Mesenchymal stem cell (in vitro differentiated cells and primary cell): Measurements from ENCODE around the gene MRPS18B.
A peak's percentile ranks its signal among the peaks of the same experiment; 100 is the strongest.

Source experiments
- DNase-seq: peaks from one replicate; pipeline ENCODE4 v3.0.0-alpha.2; 2013
- H2AFZ ChIP-seq: one replicate; pipeline ENCODE4 v1.6.1; 2013; ENCODE audit warnings: low read depth, mild to moderate bottlenecking, control low read depth, inconsistent platforms, low read length, moderate library complexity
- H2AK5ac ChIP-seq: 2 replicates; pipeline ENCODE4 v1.6.1; 2013; ENCODE audit warnings: low read length, moderate library complexity, mild to moderate bottlenecking, inconsistent platforms; ENCODE audit not compliant: severe bottlenecking
- H2BK120ac ChIP-seq: one replicate; pipeline ENCODE4 v1.6.1; 2013; ENCODE audit warnings: low read depth, mild to moderate bottlenecking, inconsistent platforms, low read length, moderate library complexity
- H2BK12ac ChIP-seq, 2 experiments: one replicate each; pipeline ENCODE4 v1.6.1; 2013; ENCODE audit warnings: inconsistent platforms in 2 of 2, low read length in 2 of 2, mild to moderate bottlenecking in 2 of 2, moderate library complexity in 2 of 2, control low read depth in 1 of 2
- H2BK15ac ChIP-seq: one replicate; pipeline ENCODE4 v1.6.1; 2013; ENCODE audit warnings: mild to moderate bottlenecking, low read depth, inconsistent platforms; ENCODE audit not compliant: poor library complexity, severe bottlenecking
- H2BK5ac ChIP-seq: 2 replicates; pipeline ENCODE4 v1.6.1; 2013; ENCODE audit warnings: low read depth, mild to moderate bottlenecking, low read length, control low read depth, inconsistent platforms; ENCODE audit not compliant: poor library complexity, severe bottlenecking
- H3K14ac ChIP-seq, 2 experiments: one replicate each; pipeline ENCODE4 v1.6.1; 2013; ENCODE audit warnings: inconsistent platforms in 2 of 2, low read length in 2 of 2, control low read depth in 1 of 2, mild to moderate bottlenecking in 1 of 2, moderate library complexity in 1 of 2
- H3K18ac ChIP-seq, 2 experiments: one replicate each; pipeline ENCODE4 v1.6.1; 2013; ENCODE audit warnings: inconsistent platforms in 2 of 2, low read length in 2 of 2, control low read depth in 1 of 2, low read depth in 1 of 2, mild to moderate bottlenecking in 1 of 2
- H3K23ac ChIP-seq, 2 experiments: one replicate each; pipeline ENCODE4 v1.6.1; 2013; ENCODE audit warnings: inconsistent platforms in 2 of 2, low read length in 2 of 2, mild to moderate bottlenecking in 2 of 2, moderate library complexity in 2 of 2, control low read depth in 1 of 2
- H3K27ac ChIP-seq: 2 replicates; pipeline ENCODE4 v1.5.1; 2013; ENCODE audit warnings: mild to moderate bottlenecking, moderate library complexity, low read length, control low read depth, inconsistent platforms; ENCODE audit not compliant: poor library complexity, severe bottlenecking
- H3K27me3 ChIP-seq, 2 experiments: 2 replicates each; pipeline versions ENCODE4 v1.6.1 to v1.7.0; 2013; ENCODE audit warnings: low read length in 2 of 2, mild to moderate bottlenecking in 2 of 2, moderate library complexity in 2 of 2, control low read depth in 1 of 2, inconsistent platforms in 1 of 2; ENCODE audit not compliant: control insufficient read depth in 1 of 2, insufficient read depth in 1 of 2
- H3K36me3 ChIP-seq, 2 experiments: 2 replicates each; pipeline versions ENCODE4 v1.6.1 to v1.7.0; 2013; ENCODE audit warnings: low read length in 2 of 2, control low read depth in 1 of 2, inconsistent platforms in 1 of 2, low read depth in 1 of 2, mild to moderate bottlenecking in 1 of 2; ENCODE audit not compliant: insufficient read depth in 2 of 2, control insufficient read depth in 1 of 2
- H3K4ac ChIP-seq, 2 experiments: one replicate each; pipeline ENCODE4 v1.6.1; 2013; ENCODE audit warnings: inconsistent platforms in 2 of 2, low read length in 2 of 2, mild to moderate bottlenecking in 2 of 2, moderate library complexity in 2 of 2, control low read depth in 1 of 2, low read depth in 1 of 2
- H3K4me1 ChIP-seq: 2 replicates; pipeline ENCODE4 v1.6.1; 2013; ENCODE audit warnings: low read depth, low read length, control low read depth; ENCODE audit not compliant: control insufficient read depth, insufficient read depth
- H3K4me2 ChIP-seq: 2 replicates; pipeline ENCODE4 v1.6.1; 2013; ENCODE audit warnings: low read length, mild to moderate bottlenecking, inconsistent platforms; ENCODE audit not compliant: poor library complexity, severe bottlenecking
- H3K4me3 ChIP-seq, 2 experiments: 2 replicates each; pipeline versions ENCODE4 v1.5.1 to v1.7.0; 2013; ENCODE audit warnings: low read length in 2 of 2, mild to moderate bottlenecking in 2 of 2, control low read depth in 1 of 2, low read depth in 1 of 2; ENCODE audit not compliant: insufficient read depth in 1 of 2
- H3K79me1 ChIP-seq: replicated peaks from 2 replicates; pipeline ENCODE4 v1.6.1; 2013; ENCODE audit warnings: mild to moderate bottlenecking, control low read depth, low read length, inconsistent platforms; ENCODE audit not compliant: poor library complexity, severe bottlenecking
- H3K9ac ChIP-seq: 2 replicates; pipeline ENCODE4 v1.7.0; 2013; ENCODE audit warnings: mild to moderate bottlenecking, low read length, moderate library complexity
- H3K9me3 ChIP-seq: 2 replicates; pipeline ENCODE4 v1.7.0; 2013; ENCODE audit warnings: mild to moderate bottlenecking, low read length; ENCODE audit not compliant: control insufficient read depth
- H4K8ac ChIP-seq: one replicate; pipeline ENCODE4 v1.6.1; 2013; ENCODE audit warnings: inconsistent platforms, mild to moderate bottlenecking, low read length, moderate library complexity
- H4K91ac ChIP-seq: one replicate; pipeline ENCODE4 v1.6.1; 2013; ENCODE audit warnings: mild to moderate bottlenecking, low read length, inconsistent platforms
- WGBS: methylation state at CpG from one replicate; pipeline ENCODE4 v1.1.7; 2013; ENCODE audit warnings: mixed read lengths; 5-methylcytosine and 5-hydroxymethylcytosine counted together

MRPS18B gene

DNA sequence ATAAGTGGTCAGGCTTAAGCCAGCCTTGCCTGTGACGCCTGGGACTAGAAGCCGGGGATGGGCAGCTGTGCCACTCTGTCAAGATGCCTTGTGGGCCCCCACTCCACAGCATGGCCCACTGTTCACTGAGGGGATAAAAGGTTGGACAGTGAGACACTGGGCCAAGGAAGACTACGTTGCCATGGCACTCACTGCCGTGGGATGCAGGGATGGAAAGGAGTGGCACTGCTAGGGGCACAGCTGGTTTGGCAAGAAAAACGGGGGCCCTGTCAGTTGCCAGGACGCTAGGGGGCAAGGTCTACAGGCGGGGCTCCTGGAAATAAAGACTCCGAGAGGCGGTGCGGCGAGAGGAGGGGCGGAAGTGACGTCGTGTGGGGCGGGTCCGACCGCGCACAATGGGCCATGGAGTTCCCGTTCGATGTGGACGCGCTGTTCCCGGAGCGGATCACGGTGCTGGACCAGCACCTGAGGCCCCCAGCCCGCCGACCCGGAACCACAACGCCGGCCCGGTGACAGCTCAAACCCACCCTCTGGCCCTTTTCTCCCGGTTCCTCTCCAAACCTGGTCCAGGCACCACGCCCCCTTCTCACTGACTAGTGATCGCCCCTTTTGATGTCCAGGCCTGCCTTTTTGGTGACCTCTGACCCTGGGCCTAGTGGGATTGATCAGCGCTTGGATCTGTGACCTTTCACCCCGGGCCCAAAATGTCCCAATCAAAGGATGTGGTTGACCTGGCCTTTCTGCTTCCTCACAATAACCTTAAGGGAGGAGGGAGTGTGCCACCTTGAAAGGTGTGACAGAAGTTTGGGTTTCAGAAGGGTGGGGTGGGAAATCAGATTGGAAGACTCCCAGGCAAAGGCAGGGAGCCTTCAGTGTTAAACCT lies 9.1 kb downstream of the MRPS18B start, which contains the start of gene ATAT1:
ATAT1 (plus strand) TSS at position 391 of the 883 bp plus-strand sequence.
- peak within 1 kb of the TSS in 1 of 2 experiments; percentile 25 for H2BK12ac ChIP-seq
- H3K4me3 ChIP-seq, result peak within 1 kb of the TSS; percentile 60 to 95
- H3K14ac ChIP-seq, result peak within 1 kb of the TSS in 1 of 2 experiments; percentile 67
- no peaks in the 10 kb centered on the region for H3K27me3 ChIP-seq
- peak; percentile 87 for DNase-seq
- no peak within 1 kb of the TSS for H3K23ac ChIP-seq
- H3K36me3 ChIP-seq, result peaks cover 64 to 78% of the 10 kb centered on the region in 2 experiments
- peak within 1 kb of the TSS; percentile 93 for H2BK15ac ChIP-seq
- peak within 1 kb of the TSS; percentile 43 for H3K27ac ChIP-seq
- H2BK5ac ChIP-seq, result peak within 1 kb of the TSS; percentile 5
- H3K79me1 ChIP-seq, result peaks cover 32% of the 10 kb centered on the region
- H3K4me2 ChIP-seq, result peak within 1 kb of the TSS; percentile 82
- no peaks in the 10 kb centered on the region for H3K9me3 ChIP-seq
- H2BK120ac ChIP-seq, result peak within 1 kb of the TSS; percentile 4
- peak within 1 kb of the TSS; percentile 33 for H2AK5ac ChIP-seq
- peak within 1 kb of the TSS; percentile 39 for H2AFZ ChIP-seq
- H3K4ac ChIP-seq, result peak within 1 kb of the TSS; percentile 47 to 89
- peak within 1 kb of the TSS; percentile 83 to 88 for H3K18ac ChIP-seq
- peak within 1 kb of the TSS; percentile 96 for H3K9ac ChIP-seq
- peak within 1 kb of the TSS; percentile 93 for H4K91ac ChIP-seq
- peaks cover 4% of the 10 kb centered on the region for H3K4me1 ChIP-seq
- WGBS, result 6% methylated on average over 36 of the region's 36 CpGs
- peak within 1 kb of the TSS; percentile 99 for H4K8ac ChIP-seq

DNA sequence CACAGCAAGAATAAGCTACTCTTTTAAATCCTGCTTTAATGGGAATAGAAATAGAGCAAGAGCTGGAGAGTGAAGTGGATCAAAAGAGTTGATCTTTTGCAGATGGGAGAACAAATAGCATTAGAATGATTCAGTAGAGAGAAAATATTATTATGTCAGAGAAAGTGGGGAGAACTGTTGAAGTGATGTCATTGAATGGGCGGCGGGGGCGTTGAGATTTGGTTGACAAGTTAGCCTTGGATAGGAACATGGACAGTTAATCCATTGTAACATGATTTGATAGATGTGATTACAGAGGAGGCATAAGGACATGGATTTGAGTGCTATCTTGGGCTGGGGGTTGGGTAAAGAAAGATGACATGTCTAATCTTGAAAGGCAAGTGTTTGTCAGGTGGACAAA lies 18.2 kb downstream of the MRPS18B start:
- peaks cover 41 to 45% of the 10 kb centered on the region in 2 experiments for H3K36me3 ChIP-seq
- no peak overlapping the region for H2BK120ac ChIP-seq
- no peak overlapping the region for H3K27ac ChIP-seq
- H3K14ac ChIP-seq, result no peak overlapping the region
- no peak overlapping the region for H3K4me3 ChIP-seq
- no peak overlapping the region for H3K23ac ChIP-seq
- no peak overlapping the region for H2BK12ac ChIP-seq
- no peak overlapping the region for H2AK5ac ChIP-seq
- no peak overlapping the region for H4K8ac ChIP-seq
- no peaks in the 10 kb centered on the region for H3K27me3 ChIP-seq
- H2BK15ac ChIP-seq, result no peak overlapping the region
- peaks cover 28% of the 10 kb centered on the region for H3K79me1 ChIP-seq
- H3K4me1 ChIP-seq, result peaks cover 1% of the 10 kb centered on the region
- no peaks in the 10 kb centered on the region for H3K9me3 ChIP-seq
- no peak for DNase-seq
- no peak overlapping the region for H3K4me2 ChIP-seq
- no peak overlapping the region for H2BK5ac ChIP-seq
- WGBS, result 97% methylated on average over 3 of the region's 3 CpGs
- no peak overlapping the region for H2AFZ ChIP-seq
- H4K91ac ChIP-seq, result no peak overlapping the region
- no peak overlapping the region for H3K18ac ChIP-seq
- H3K4ac ChIP-seq, result no peak overlapping the region
- no peak overlapping the region for H3K9ac ChIP-seq

DNA sequence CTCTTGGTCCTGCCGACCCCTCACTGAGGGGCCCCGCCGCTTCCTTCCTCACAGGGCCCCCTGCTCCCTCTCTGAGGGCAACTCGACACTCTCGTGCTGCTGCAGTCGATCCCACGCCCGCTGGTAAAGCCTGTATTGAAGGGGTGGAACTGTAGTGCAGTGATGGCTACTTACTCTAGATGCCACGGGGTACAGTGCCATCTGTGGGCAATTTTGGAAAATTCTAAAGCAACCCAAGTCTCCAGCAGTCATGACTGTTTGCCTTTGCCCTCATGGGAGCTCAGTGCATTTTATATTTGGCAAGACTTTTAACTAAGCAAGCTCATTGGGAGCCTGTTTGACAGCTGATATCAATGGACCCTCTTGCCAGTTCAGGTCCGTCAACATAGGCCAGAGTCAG lies 22.8 kb downstream of the MRPS18B start:
- 92% methylated on average over 10 of the region's 10 CpGs for WGBS
- Histone ChIP-seq H3K14ac (no peak overlapping the region), H3K4me2 (no peak overlapping the region), H3K23ac (no peak overlapping the region), H2AK5ac (no peak overlapping the region), H2BK15ac (no peak overlapping the region), H2BK12ac (no peak overlapping the region), H3K4ac (no peak overlapping the region), H3K9ac (no peak overlapping the region), H2BK5ac (no peak overlapping the region), H3K79me1 (peaks cover 39% of the 10 kb centered on the region), H3K4me1 (no peaks in the 10 kb centered on the region), H3K4me3 (no peak overlapping the region), H3K9me3 (no peaks in the 10 kb centered on the region), H3K27ac (no peak overlapping the region), H3K27me3 (no peaks in the 10 kb centered on the region), H2BK120ac (no peak overlapping the region), H2AFZ (no peak overlapping the region), H4K8ac (no peak overlapping the region), H4K91ac (no peak overlapping the region), H3K36me3 (peaks cover 55 to 58% of the 10 kb centered on the region in 2 experiments), H3K18ac (no peak overlapping the region)
- DNase-seq, result no peak

DNA sequence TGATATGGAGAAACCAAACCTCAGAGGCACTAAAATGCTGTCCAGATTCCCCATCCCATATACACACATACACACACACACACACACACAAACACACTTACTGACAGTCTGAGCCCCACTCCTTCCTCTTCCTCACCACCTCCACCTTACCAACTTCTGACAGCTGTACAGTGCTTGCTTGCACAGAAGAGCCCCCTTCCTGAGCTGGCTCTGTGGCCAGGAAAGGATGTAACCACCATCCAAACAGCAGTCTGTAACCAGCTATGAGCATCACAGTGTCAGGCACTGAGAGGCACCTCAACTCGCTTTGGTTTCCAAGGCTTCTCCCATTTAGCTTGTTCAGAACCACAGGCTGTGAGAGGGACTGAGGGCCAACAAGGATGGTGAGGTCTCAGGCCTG lies 23.4 kb downstream of the MRPS18B start:
- Histone ChIP-seq H3K27me3 (no peaks in the 10 kb centered on the region), H3K4me2 (no peak overlapping the region), H3K23ac (no peak overlapping the region), H2AK5ac (no peak overlapping the region), H2BK120ac (no peak overlapping the region), H3K4me3 (no peak overlapping the region), H3K14ac (no peak overlapping the region), H3K9me3 (no peaks in the 10 kb centered on the region), H2BK12ac (no peak overlapping the region), H3K36me3 (peaks cover 55 to 64% of the 10 kb centered on the region in 2 experiments), H2BK15ac (no peak overlapping the region), H3K27ac (no peak overlapping the region), H3K4me1 (no peaks in the 10 kb centered on the region), H4K8ac (no peak overlapping the region), H3K4ac (no peak overlapping the region), H3K18ac (no peak overlapping the region), H4K91ac (no peak overlapping the region), H3K9ac (no peak overlapping the region), H3K79me1 (peaks cover 39% of the 10 kb centered on the region), H2BK5ac (no peak overlapping the region), H2AFZ (no peak overlapping the region)
- no peak for DNase-seq
- WGBS, result 96% methylated on average over 1 of the region's 1 CpG
